GM23248 (cell line): ENCODE results near the gene PSD. TPM values are rescaled to one million over a fixed set of nuclear protein-coding genes. Genes with fewer than 3 reads are reported as not detected.
A peak's percentile ranks its signal among the peaks of the same experiment; 100 is the strongest.

ENCODE experiments used
- DNase-seq: peaks from one replicate; pipeline ENCODE4 v3.0.0-alpha.2; 2015
- H2AFZ ChIP-seq: fragments of 200-600 bp; sonication (generic); 2 replicates; pipeline ENCODE4 v1.6.1; 2016; ENCODE audit warnings: antibody characterized with exemption
- H3F3A ChIP-seq: fragments of 200-600 bp; sonication (generic); 2 replicates; pipeline ENCODE4 v1.6.1; 2016; ENCODE audit warnings: mild to moderate bottlenecking, antibody characterized with exemption, mixed run types; ENCODE audit not compliant: insufficient read depth
- H3K27ac ChIP-seq: fragments of 200-600 bp; sonication (generic); 2 replicates; pipeline ENCODE4 v1.5.1; 2016; ENCODE audit warnings: mild to moderate bottlenecking
- H3K27me3 ChIP-seq: fragments of 200-600 bp; sonication (generic); replicated peaks from 2 replicates; pipeline ENCODE4 v1.6.1; 2016; ENCODE audit warnings: mild to moderate bottlenecking; ENCODE audit not compliant: insufficient read depth
- H3K36me3 ChIP-seq: fragments of 200-600 bp; sonication (generic); 2 replicates; pipeline ENCODE4 v1.6.1; 2016; ENCODE audit warnings: low read depth, mild to moderate bottlenecking
- H3K4me1 ChIP-seq: fragments of 200-600 bp; sonication (generic); 2 replicates; pipeline ENCODE4 v1.6.1; 2016; ENCODE audit warnings: mild to moderate bottlenecking; ENCODE audit not compliant: insufficient read depth
- H3K4me2 ChIP-seq: fragments of 200-600 bp; sonication (generic); one replicate; pipeline ENCODE4 v1.6.1; 2016; ENCODE audit warnings: mild to moderate bottlenecking; ENCODE audit not compliant: unreplicated experiment
- H3K4me3 ChIP-seq: fragments of 200-600 bp; sonication (generic); 2 replicates; pipeline ENCODE4 v1.5.1; 2016; ENCODE audit warnings: mild to moderate bottlenecking
- H3K79me2 ChIP-seq: fragments of 200-600 bp; sonication (generic); 2 replicates; pipeline ENCODE4 v1.6.1; 2016; ENCODE audit warnings: mild to moderate bottlenecking; ENCODE audit not compliant: insufficient read depth
- H3K9ac ChIP-seq: fragments of 200-600 bp; sonication (generic); 2 replicates; pipeline ENCODE4 v1.6.1; 2016; ENCODE audit warnings: mild to moderate bottlenecking
- H3K9me2 ChIP-seq: fragments of 200-600 bp; sonication (generic); 2 replicates; pipeline ENCODE4 v1.6.1; 2016; ENCODE audit warnings: mixed run types, mild to moderate bottlenecking, moderate library complexity; ENCODE audit not compliant: insufficient read depth
- H3K9me3 ChIP-seq: fragments of 200-600 bp; sonication (generic); one replicate; pipeline ENCODE4 v1.6.1; 2017; ENCODE audit warnings: low read depth
- H4K20me1 ChIP-seq: fragments of 200-600 bp; sonication (generic); 2 replicates; pipeline ENCODE4 v1.6.0; 2016; ENCODE audit not compliant: insufficient read depth
- EZH2 ChIP-seq: fragments of 200-600 bp; sonication (generic); IDR thresholded peaks from 2 replicates; pipeline ENCODE4 v1.6.1; 2018; ENCODE audit warnings: antibody characterized with exemption, mild to moderate bottlenecking; ENCODE audit not compliant: insufficient read depth, poor library complexity, severe bottlenecking
- EZH2phosphoT487 ChIP-seq: fragments of 200-600 bp; sonication (generic); IDR thresholded peaks from 2 replicates; pipeline ENCODE4 v1.6.1; 2018; ENCODE audit warnings: antibody characterized with exemption, moderate library complexity, mild to moderate bottlenecking, low read depth; ENCODE audit not compliant: insufficient read depth
- WGBS, 2 experiments: methylation state at CpG; one replicate each; pipeline ENCODE4 v1.1.6; 2015 to 2017; ENCODE audit warnings: low lambda C conversion rate in 2 of 2, low coverage in 1 of 2; ENCODE audit errors: missing lambda C conversion rate in 2 of 2; 5-methylcytosine and 5-hydroxymethylcytosine counted together
- in situ Hi-C: fragments of 300-500 bp; cut with MboI; formaldehyde crosslinking; loops from 2 replicates; pipeline ENCODE4 v1.15.0; 2020
- microRNA counts: library from miRNA; unstranded; fragments of <30 nt; microRNA quantifications from one replicate; lab custom pipeline; 2016
- microRNA-seq: library from miRNA; unstranded; fragments of <30 nt; microRNA quantifications from one replicate; pipeline ENCODE4, GENCODE V29; 2016; ENCODE audit warnings: borderline number of aligned reads
- polyA plus RNA-seq: library from polyadenylated mRNA; unstranded; fragments of >200 nt; fragmentation: Nextera tagmentation; extraction: Ambion mirVana; gene quantifications from 2 replicates; pipeline ENCODE4 v1.2.1, GENCODE V29; 2016
- small RNA-seq: library from RNA; depleted of rRNA; stranded (forward); fragments of <200 nt; gene quantifications from one replicate; pipeline ENCODE3, GENCODE V24; 2014; ENCODE audit warnings: low read depth, low replicate concordance
- total RNA-seq: library from RNA; depleted of rRNA; stranded (reverse); fragments of >200 nt; shearing (Covaris generic); gene quantifications from 2 replicates; pipeline ENCODE4 v1.2.3, GENCODE V29; 2014; rRNA removed

The PSD gene
- total and polyA plus RNA-seq, 2 experiments from 2014 or later: 1.8 to 11.3 TPM

GRCh38 chr10:102368077-102368476 lies 50.5 kb downstream of the PSD start:
- no peaks in the 10 kb centered on the region for H4K20me1 ChIP-seq
- no peak for DNase-seq
- H3K9me2 ChIP-seq: no peaks in the 10 kb centered on the region
- 78 to 92% methylated on average over 3 of the region's 3 CpGs for WGBS, 2 experiments
- H3K36me3 ChIP-seq: peaks cover 66% of the 10 kb centered on the region
- 0 out of 2 replicates have a peak, but pooled peaks cover 8% of the 10 kb centered on the region for H3K79me2 ChIP-seq
- TF ChIP-seq EZH2phosphoT487 (no peak), EZH2 (no peak)
- H3K4me3 ChIP-seq: no peak overlapping the region
- H3F3A ChIP-seq: no peaks in the 10 kb centered on the region
- no peak overlapping the region for H3K4me2 ChIP-seq
- H3K9me3 ChIP-seq: no peaks in the 10 kb centered on the region
- H3K9ac ChIP-seq: no peak overlapping the region
- 0 out of 2 replicates have a peak, but pooled peaks cover 7% of the 10 kb centered on the region for H3K4me1 ChIP-seq
- in situ Hi-C loops: no loop called here
- H3K27me3 ChIP-seq: no peaks in the 10 kb centered on the region
- no peak overlapping the region for H3K27ac ChIP-seq
- H2AFZ ChIP-seq: no peak overlapping the region

GRCh38 chr10:102367441-102367840 lies 51.1 kb downstream of the PSD start:
- 0 out of 2 replicates have a peak, but pooled peaks cover 7% of the 10 kb centered on the region for H3K4me1 ChIP-seq
- H3K4me2 ChIP-seq: no peak overlapping the region
- no peaks in the 10 kb centered on the region for H3F3A ChIP-seq
- 0 out of 2 replicates have a peak, but pooled peaks cover 8% of the 10 kb centered on the region for H3K79me2 ChIP-seq
- H3K9me2 ChIP-seq: no peaks in the 10 kb centered on the region
- H3K27ac ChIP-seq: no peak overlapping the region
- peaks cover 66% of the 10 kb centered on the region for H3K36me3 ChIP-seq
- no peak overlapping the region for H3K9ac ChIP-seq
- H2AFZ ChIP-seq: no peak overlapping the region
- peak; percentile 40 for DNase-seq
- WGBS, 2 experiments: 88 to 100% methylated on average over 1 of the region's 1 CpG
- no peaks in the 10 kb centered on the region for H3K9me3 ChIP-seq
- H3K4me3 ChIP-seq: no peak overlapping the region
- H3K27me3 ChIP-seq: no peaks in the 10 kb centered on the region
- H4K20me1 ChIP-seq: no peaks in the 10 kb centered on the region
- in situ Hi-C loops: no loop called here
- TF ChIP-seq EZH2phosphoT487 (no peak), EZH2 (no peak)

- in situ Hi-C loops: no loop called here
- Histone ChIP-seq H2AFZ (no peak overlapping the region), H3K9ac (no peak overlapping the region), H3K9me3 (no peaks in the 10 kb centered on the region), H3K36me3 (peaks cover 65% of the 10 kb centered on the region), H3K79me2 (0 out of 2 replicates have a peak, but pooled peaks cover 2% of the 10 kb centered on the region), H3K4me1 (0 out of 2 replicates have a peak, but pooled peaks cover 11% of the 10 kb centered on the region), H3K4me2 (no peak overlapping the region), H3K27ac (peak overlapping the region; percentile 41), H3K9me2 (no peaks in the 10 kb centered on the region), H4K20me1 (no peaks in the 10 kb centered on the region), H3K4me3 (no peak overlapping the region), H3F3A (peaks cover 31% of the 10 kb centered on the region), H3K27me3 (no peaks in the 10 kb centered on the region)
- TF ChIP-seq EZH2: no peak
- TF ChIP-seq EZH2phosphoT487: no peak
- WGBS, 2 experiments: 74 to 78% methylated on average over 4 of the region's 4 CpGs
- peak; percentile 75 for DNase-seq
Observed at GRCh38 chr10:102358712-102359382, 59.7 kb downstream of the PSD start.

DNA sequence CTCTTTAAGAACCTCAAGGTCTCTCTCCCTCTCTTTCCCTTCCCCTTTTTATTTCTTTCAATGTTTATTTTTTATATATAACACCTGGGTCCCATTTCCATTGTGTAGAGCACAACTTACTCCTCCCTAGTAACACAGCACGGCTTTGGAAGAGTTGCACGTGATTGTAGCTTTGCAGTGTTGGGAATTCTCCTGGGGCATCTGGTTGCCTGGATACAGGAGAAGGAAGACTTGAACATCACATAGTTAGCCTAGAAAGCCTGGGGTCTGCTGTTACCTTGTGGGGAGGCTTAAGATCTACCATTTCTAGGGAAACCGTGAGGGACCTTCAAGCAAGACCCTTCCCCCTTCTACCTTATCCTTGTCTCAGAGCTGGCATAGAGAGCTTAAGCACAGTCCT lies 64.1 kb downstream of the PSD start:
- Histone ChIP-seq H3K79me2 (peaks cover 38% of the 10 kb centered on the region), H3K9me3 (no peaks in the 10 kb centered on the region), H3K9me2 (no peaks in the 10 kb centered on the region), H3K36me3 (peaks cover 36% of the 10 kb centered on the region), H2AFZ (no peak overlapping the region), H3K4me1 (0 out of 2 replicates have a peak, but pooled peaks cover 10% of the 10 kb centered on the region), H4K20me1 (no peaks in the 10 kb centered on the region), H3K27ac (no peak overlapping the region), H3K27me3 (no peaks in the 10 kb centered on the region), H3K9ac (no peak overlapping the region), H3K4me2 (no peak overlapping the region), H3K4me3 (no peak overlapping the region), H3F3A (peaks cover 22% of the 10 kb centered on the region)
- 42 to 57% methylated on average over 3 of the region's 3 CpGs for WGBS, 2 experiments
- TF ChIP-seq EZH2phosphoT487 (no peak), EZH2 (no peak)
- in situ Hi-C loops: no loop called here
- no peak for DNase-seq

MicroRNA genes within 50 kb of the gene (microRNA counts, 767-probe panel; counts per million panel counts)
- microRNA hsa-miR-146b-3p (lab: Ali Mortazavi, UCI): 447 counts per million, percentile 86 among the panel's probes with 10 or more counts
- 447 counts per million, percentile 86 among the panel's probes with 10 or more counts for microRNA hsa-miR-146b-5p (lab: Ali Mortazavi, UCI)

Small RNAs within 50 kb of the gene (microRNA-seq; reads per million reads assigned to microRNA genes)
- gene MIR146B: 942 reads per million, percentile 75 among the genes with 10 or more reads in this experiment

Small RNAs within 50 kb of the gene (small RNA-seq; reads per million reads assigned to genes)
- gene MIR146B: 139 reads per million, percentile 95 among the genes with 10 or more reads in this experiment

Other genes with a start within 250 kb of the PSD start
- 1.9 TPM in 1 of 2 replicates, not detected in the other for gene ELOVL3, start 192.5 kb downstream of the PSD start, total RNA-seq
- gene ELOVL3, start 192.5 kb downstream of the PSD start, polyA plus RNA-seq: 1.4 and 1.9 TPM in 2 replicates
- gene PITX3, start 177.3 kb downstream of the PSD start, total RNA-seq: not detected in 2 replicates
- not detected in 2 replicates for gene PITX3, start 177.3 kb downstream of the PSD start, polyA plus RNA-seq
- 43.9 and 48.7 TPM in 2 replicates for gene GBF1, start 173.3 kb downstream of the PSD start, total RNA-seq
- 28.1 and 29.8 TPM in 2 replicates for gene GBF1, start 173.3 kb downstream of the PSD start, polyA plus RNA-seq
- gene NFKB2, start 23.1 kb downstream of the PSD start, total RNA-seq: 21.5 and 34.7 TPM in 2 replicates
- gene NFKB2, start 23.1 kb downstream of the PSD start, polyA plus RNA-seq: 5.7 and 6.7 TPM in 2 replicates
- gene FBXL15, start 2.1 kb upstream of the PSD start, total RNA-seq: 23.1 and 23.6 TPM in 2 replicates
- gene FBXL15, start 2.1 kb upstream of the PSD start, polyA plus RNA-seq: 17.7 and 19.8 TPM in 2 replicates
- 54.1 and 58.8 TPM in 2 replicates for gene CUEDC2, start 13.8 kb upstream of the PSD start, total RNA-seq
- 85.9 and 87.6 TPM in 2 replicates for gene CUEDC2, start 13.8 kb upstream of the PSD start, polyA plus RNA-seq
- gene C10orf95, start 32.8 kb upstream of the PSD start, total RNA-seq: not detected in 2 replicates
- not detected in 2 replicates for gene C10orf95, start 32.8 kb upstream of the PSD start, polyA plus RNA-seq
- gene ACTR1A, start 83.9 kb upstream of the PSD start, total RNA-seq: 109 and 134 TPM in 2 replicates
- 127 and 134 TPM in 2 replicates for gene ACTR1A, start 83.9 kb upstream of the PSD start, polyA plus RNA-seq
- gene SUFU, start 85.2 kb upstream of the PSD start, total RNA-seq: 3.1 and 3.7 TPM in 2 replicates
- gene SUFU, start 85.2 kb upstream of the PSD start, polyA plus RNA-seq: 5.0 and 5.5 TPM in 2 replicates
- 108 and 114 TPM in 2 replicates for gene TRIM8, start 225.7 kb upstream of the PSD start, total RNA-seq
- 35.6 and 37.5 TPM in 2 replicates for gene TRIM8, start 225.7 kb upstream of the PSD start, polyA plus RNA-seq